NB4 (cell line): ENCODE data around the gene CDH4.

Experiments used
- MYC ChIP-seq: IDR thresholded peaks from 2 replicates; pipeline ENCODE4 v1.6.1; 2011; ENCODE audit warnings: low read depth, low read length
- POLR2A ChIP-seq: IDR thresholded peaks from 2 replicates; pipeline ENCODE4 v1.6.1; 2011; ENCODE audit warnings: mild to moderate bottlenecking; ENCODE audit not compliant: insufficient read length; ENCODE audit errors: extremely low read depth
- TF ChIP-seq, protein P1 (sequence below): IDR thresholded peaks from one replicate; pipeline ENCODE4 v1.5.1; 2012; ENCODE audit warnings: low read depth, low read length
- TF ChIP-seq, protein P2 (sequence below): IDR thresholded peaks from 2 replicates; pipeline ENCODE4 v1.6.1; 2011; ENCODE audit warnings: low read depth, low read length

DNA sequence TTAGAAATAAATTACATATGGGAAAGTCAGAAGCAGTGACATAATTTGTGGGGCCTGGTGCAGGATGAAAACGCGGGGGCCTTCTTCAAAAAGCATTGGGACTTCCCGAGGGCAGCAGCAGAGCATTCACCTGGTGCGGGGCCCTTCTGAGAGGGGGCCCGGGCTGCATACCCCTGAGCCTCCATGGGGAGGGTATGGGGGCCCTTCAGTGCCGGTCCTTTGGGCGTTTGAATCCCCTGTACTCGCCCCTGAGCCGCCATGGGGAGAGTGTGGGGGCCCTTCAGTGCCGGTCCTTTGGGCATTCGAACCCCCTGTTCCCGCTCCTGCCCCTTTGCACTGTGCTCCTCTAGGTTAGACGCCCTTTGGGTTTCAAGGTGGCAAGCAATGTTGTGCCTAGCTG, 283.5 kb downstream of the CDH4 start:
- TF ChIP-seq, protein P1, sequence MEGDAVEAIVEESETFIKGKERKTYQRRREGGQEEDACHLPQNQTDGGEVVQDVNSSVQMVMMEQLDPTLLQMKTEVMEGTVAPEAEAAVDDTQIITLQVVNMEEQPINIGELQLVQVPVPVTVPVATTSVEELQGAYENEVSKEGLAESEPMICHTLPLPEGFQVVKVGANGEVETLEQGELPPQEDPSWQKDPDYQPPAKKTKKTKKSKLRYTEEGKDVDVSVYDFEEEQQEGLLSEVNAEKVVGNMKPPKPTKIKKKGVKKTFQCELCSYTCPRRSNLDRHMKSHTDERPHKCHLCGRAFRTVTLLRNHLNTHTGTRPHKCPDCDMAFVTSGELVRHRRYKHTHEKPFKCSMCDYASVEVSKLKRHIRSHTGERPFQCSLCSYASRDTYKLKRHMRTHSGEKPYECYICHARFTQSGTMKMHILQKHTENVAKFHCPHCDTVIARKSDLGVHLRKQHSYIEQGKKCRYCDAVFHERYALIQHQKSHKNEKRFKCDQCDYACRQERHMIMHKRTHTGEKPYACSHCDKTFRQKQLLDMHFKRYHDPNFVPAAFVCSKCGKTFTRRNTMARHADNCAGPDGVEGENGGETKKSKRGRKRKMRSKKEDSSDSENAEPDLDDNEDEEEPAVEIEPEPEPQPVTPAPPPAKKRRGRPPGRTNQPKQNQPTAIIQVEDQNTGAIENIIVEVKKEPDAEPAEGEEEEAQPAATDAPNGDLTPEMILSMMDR = no peak
- no peak for TF ChIP-seq POLR2A
- TF ChIP-seq MYC = no peak
- TF ChIP-seq, protein P2, sequence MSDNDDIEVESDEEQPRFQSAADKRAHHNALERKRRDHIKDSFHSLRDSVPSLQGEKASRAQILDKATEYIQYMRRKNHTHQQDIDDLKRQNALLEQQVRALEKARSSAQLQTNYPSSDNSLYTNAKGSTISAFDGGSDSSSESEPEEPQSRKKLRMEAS = no peak
